DOHH2 (cell line): ENCODE results near the gene KDM3A.
"Not testable (repeated sequence)": the region's sequence is repeated elsewhere in the genome, so short reads cannot be mapped to it uniquely, and the experiment has no call there.

Experiments
- H3F3A ChIP-seq: fragments of 200-600 bp; sonication (generic), shearing (Covaris generic); 2 replicates; pipeline ENCODE4 v1.6.0; 2016; ENCODE audit warnings: antibody characterized with exemption, mild to moderate bottlenecking; ENCODE audit not compliant: control insufficient read depth, insufficient read depth
- H3K27ac ChIP-seq: fragments of 200-600 bp; sonication (generic); 2 replicates; pipeline ENCODE4 v1.5.1; 2014; ENCODE audit warnings: low read depth, mild to moderate bottlenecking, low read length, moderate library complexity
- H3K27me3 ChIP-seq: fragments of 200-600 bp; sonication (generic); 2 replicates; pipeline ENCODE4 v1.6.1; 2014; ENCODE audit warnings: mild to moderate bottlenecking, low read length, mixed read lengths; ENCODE audit not compliant: control insufficient read depth
- H3K36me3 ChIP-seq: fragments of 200-600 bp; sonication (generic); 2 replicates; pipeline ENCODE4 v1.6.1; 2014; ENCODE audit warnings: mild to moderate bottlenecking, low read length, moderate library complexity, mixed read lengths; ENCODE audit not compliant: control insufficient read depth
- H3K4me1 ChIP-seq: fragments of 200-600 bp; sonication (generic); 2 replicates; pipeline ENCODE4 v1.6.1; 2014; ENCODE audit warnings: mild to moderate bottlenecking, low read length, mixed read lengths; ENCODE audit not compliant: control insufficient read depth
- H3K4me2 ChIP-seq: fragments of 200-600 bp; sonication (generic); 2 replicates; pipeline ENCODE4 v1.6.0; 2014; ENCODE audit warnings: mild to moderate bottlenecking, low read length, moderate library complexity
- H3K4me3 ChIP-seq: fragments of 200-600 bp; sonication (generic); 2 replicates; pipeline ENCODE4 v1.5.1; 2014; ENCODE audit warnings: mild to moderate bottlenecking, low read length, mixed read lengths
- H3K79me2 ChIP-seq: fragments of 200-600 bp; sonication (generic); 2 replicates; pipeline ENCODE4 v1.6.1; 2014; ENCODE audit warnings: mild to moderate bottlenecking, low read length, mixed read lengths; ENCODE audit not compliant: control insufficient read depth
- H3K9me2 ChIP-seq: fragments of 200-600 bp; sonication (generic); replicated peaks from 2 replicates; pipeline ENCODE4 v1.6.1; 2014; ENCODE audit warnings: mild to moderate bottlenecking, low read length, mixed read lengths; ENCODE audit not compliant: control insufficient read depth
- H3K9me3 ChIP-seq: fragments of 200-600 bp; sonication (generic); 2 replicates; pipeline ENCODE4 v1.6.1; 2014; ENCODE audit warnings: antibody characterized with exemption, low read length, mixed read lengths; ENCODE audit not compliant: control insufficient read depth, insufficient read depth
- H4K20me1 ChIP-seq: fragments of 200-600 bp; sonication (generic); 2 replicates; pipeline ENCODE4 v1.6.0; 2014; ENCODE audit warnings: low read depth, mild to moderate bottlenecking, antibody characterized with exemption, low read length, moderate library complexity; ENCODE audit not compliant: control insufficient read depth, insufficient read depth
- EZH2phosphoT487 ChIP-seq: fragments of 200-600 bp; sonication (generic); IDR thresholded peaks from 2 replicates; pipeline ENCODE4 v1.6.1; 2017; ENCODE audit warnings: borderline replicate concordance, mild to moderate bottlenecking, antibody characterized with exemption, low read length, moderate library complexity, mixed read lengths
- TF ChIP-seq, protein P1 (sequence below): fragments of 200-600 bp; sonication (generic); IDR thresholded peaks from one replicate; pipeline ENCODE4 v1.5.1; 2014; ENCODE audit warnings: antibody characterized with exemption, mild to moderate bottlenecking, low read depth, low read length; ENCODE audit not compliant: poor library complexity, severe bottlenecking

The KDM3A gene

DNA sequence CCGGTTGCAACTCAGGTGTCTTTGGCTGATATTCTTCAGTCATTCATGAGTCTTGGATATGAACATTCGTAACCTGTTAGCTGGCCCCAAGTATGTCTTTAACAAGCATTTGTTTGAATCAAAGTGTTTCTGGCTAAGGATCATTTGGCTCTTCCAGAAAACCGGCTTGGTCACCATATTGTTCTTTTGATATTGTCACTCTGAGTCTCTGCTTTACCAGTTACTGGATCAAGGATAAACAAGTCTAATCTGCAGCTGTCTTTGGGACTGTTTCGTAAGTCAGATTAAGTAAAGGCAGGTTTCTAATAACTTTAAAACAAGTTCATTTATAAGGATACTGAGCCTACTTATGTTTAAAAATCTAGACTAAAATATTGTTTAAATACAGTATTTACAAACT lies 49.1 kb downstream of the KDM3A start:
- H3K9me2 ChIP-seq = no peaks in the 10 kb centered on the region
- H3K36me3 ChIP-seq = peaks cover 95% of the 10 kb centered on the region
- H3K4me1 ChIP-seq = no peaks in the 10 kb centered on the region
- no peak overlapping the region for H3K27ac ChIP-seq
- H3K9me3 ChIP-seq = no peaks in the 10 kb centered on the region
- no peak overlapping the region for H3K4me2 ChIP-seq
- no peaks in the 10 kb centered on the region for H3K27me3 ChIP-seq
- no peak for TF ChIP-seq EZH2phosphoT487
- TF ChIP-seq, protein P1, sequence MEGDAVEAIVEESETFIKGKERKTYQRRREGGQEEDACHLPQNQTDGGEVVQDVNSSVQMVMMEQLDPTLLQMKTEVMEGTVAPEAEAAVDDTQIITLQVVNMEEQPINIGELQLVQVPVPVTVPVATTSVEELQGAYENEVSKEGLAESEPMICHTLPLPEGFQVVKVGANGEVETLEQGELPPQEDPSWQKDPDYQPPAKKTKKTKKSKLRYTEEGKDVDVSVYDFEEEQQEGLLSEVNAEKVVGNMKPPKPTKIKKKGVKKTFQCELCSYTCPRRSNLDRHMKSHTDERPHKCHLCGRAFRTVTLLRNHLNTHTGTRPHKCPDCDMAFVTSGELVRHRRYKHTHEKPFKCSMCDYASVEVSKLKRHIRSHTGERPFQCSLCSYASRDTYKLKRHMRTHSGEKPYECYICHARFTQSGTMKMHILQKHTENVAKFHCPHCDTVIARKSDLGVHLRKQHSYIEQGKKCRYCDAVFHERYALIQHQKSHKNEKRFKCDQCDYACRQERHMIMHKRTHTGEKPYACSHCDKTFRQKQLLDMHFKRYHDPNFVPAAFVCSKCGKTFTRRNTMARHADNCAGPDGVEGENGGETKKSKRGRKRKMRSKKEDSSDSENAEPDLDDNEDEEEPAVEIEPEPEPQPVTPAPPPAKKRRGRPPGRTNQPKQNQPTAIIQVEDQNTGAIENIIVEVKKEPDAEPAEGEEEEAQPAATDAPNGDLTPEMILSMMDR = no peak
- H3K79me2 ChIP-seq = no peaks in the 10 kb centered on the region
- H3K4me3 ChIP-seq = no peak overlapping the region
- H3F3A ChIP-seq = no peaks in the 10 kb centered on the region
- H4K20me1 ChIP-seq = no peaks in the 10 kb centered on the region

DNA sequence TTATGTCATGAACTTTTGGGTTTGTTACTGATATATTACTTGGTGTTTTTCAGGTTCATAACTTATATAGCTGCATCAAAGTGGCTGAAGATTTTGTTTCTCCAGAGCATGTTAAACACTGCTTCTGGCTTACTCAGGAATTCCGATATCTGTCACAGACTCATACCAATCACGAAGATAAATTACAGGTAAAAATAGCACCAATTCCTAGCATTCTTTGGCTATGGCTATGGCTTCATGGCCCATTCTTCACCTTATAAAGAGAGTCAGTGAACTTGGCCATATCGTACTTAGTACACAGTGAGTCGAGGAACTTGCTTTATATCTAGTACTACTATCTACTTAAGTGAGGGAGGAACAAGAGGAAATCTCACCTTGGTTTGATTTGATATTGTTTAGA lies 49.9 kb downstream of the KDM3A start:
- Histone ChIP-seq H3K79me2 (no peaks in the 10 kb centered on the region), H3K36me3 (peaks cover 93% of the 10 kb centered on the region), H4K20me1 (no peaks in the 10 kb centered on the region), H3F3A (no peaks in the 10 kb centered on the region), H3K9me3 (no peaks in the 10 kb centered on the region), H3K9me2 (no peaks in the 10 kb centered on the region), H3K4me2 (no peak overlapping the region), H3K4me3 (no peak overlapping the region), H3K27me3 (no peaks in the 10 kb centered on the region), H3K27ac (no peak overlapping the region), H3K4me1 (no peaks in the 10 kb centered on the region)
- TF ChIP-seq EZH2phosphoT487 = no peak
- TF ChIP-seq, protein P1 = no peak

DNA sequence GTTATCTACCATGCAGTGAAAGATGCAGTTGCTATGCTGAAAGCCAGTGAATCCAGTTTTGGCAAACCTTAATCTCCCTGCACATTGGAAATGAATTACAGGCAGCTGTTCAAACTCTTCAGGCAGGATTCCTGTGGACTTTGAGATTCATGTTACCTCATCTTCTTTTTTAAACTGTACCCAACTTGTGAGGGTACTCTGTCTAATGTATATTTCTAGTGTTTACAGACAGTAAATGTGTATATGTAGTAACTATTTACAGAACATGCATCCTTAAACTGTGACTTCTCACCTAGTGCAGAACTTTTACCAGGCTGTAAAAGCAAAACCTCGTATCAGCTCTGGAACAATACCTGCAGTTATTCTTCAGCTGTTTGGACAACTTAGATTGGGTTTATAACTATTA lies 50.9 kb downstream of the KDM3A start:
- no peaks in the 10 kb centered on the region for H3K9me2 ChIP-seq
- no peaks in the 10 kb centered on the region for H3K27me3 ChIP-seq
- H3K79me2 ChIP-seq = no peaks in the 10 kb centered on the region
- no peaks in the 10 kb centered on the region for H3K9me3 ChIP-seq
- no peaks in the 10 kb centered on the region for H3K4me1 ChIP-seq
- peaks cover 90% of the 10 kb centered on the region for H3K36me3 ChIP-seq
- H3K27ac ChIP-seq = no peak overlapping the region
- no peak for TF ChIP-seq EZH2phosphoT487
- TF ChIP-seq, protein P1 = no peak
- H4K20me1 ChIP-seq = no peaks in the 10 kb centered on the region
- H3K4me3 ChIP-seq = no peak overlapping the region
- H3F3A ChIP-seq = no peaks in the 10 kb centered on the region
- H3K4me2 ChIP-seq = no peak overlapping the region

DNA sequence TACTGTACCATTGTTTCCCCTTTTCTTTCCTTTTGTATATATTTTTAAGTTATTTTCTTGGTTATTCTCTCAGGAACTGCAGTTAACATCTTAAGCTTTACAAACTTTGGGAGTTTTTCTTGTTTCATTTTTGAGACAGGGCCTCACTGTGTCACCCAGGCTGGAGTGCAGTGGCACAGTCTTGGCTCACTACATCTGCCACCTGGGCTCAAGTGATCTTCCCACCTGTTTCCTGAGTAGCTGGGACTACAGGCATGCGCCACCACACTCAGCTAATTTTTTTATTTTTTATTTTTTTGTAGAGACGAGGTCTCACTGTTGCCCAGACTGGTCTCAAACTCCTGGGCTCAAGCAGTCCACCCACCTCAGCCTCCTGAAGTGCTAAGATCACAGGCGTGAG lies 55.2 kb downstream of the KDM3A start:
- not testable (repeated sequence) for H4K20me1 ChIP-seq, H3K9me2 ChIP-seq, H3K4me1 ChIP-seq, H3K27ac ChIP-seq, H3K4me2 ChIP-seq, H3K27me3 ChIP-seq, H3K4me3 ChIP-seq, H3K79me2 ChIP-seq, H3F3A ChIP-seq
- H3K9me3 ChIP-seq = peaks cover 28% of the 10 kb centered on the region; the same call in 1 of the 2 replicates
- peaks cover 90% of the 10 kb centered on the region for H3K36me3 ChIP-seq
